Activated T-cell treated with anti-CD3 and anti-CD28 coated beads, Interleukin-2, amount 50 U/mL, for 72 hours (primary cell): Measurements from ENCODE around the gene IRS2. TPM values are rescaled to one million over a fixed set of nuclear protein-coding genes. Genes with fewer than 3 reads are reported as not detected.

ENCODE experiments used
- ATAC-seq, 2 donors: fragments of 150-1000 bp; cut with Tn5 transposase; replicated peaks in 1 of 2; 2 replicates each; pipeline ENCODE4 v1.10.0; 2021; ENCODE audit warnings: moderate library complexity in 2 of 2, mild to moderate bottlenecking in 1 of 2
- DNase-seq, 2 donors: peaks; one replicate each; pipeline ENCODE4 v3.0.0; 2021 to 2022; ENCODE audit warnings: mixed read lengths in 1 of 2
- H3K27ac Mint-ChIP-seq: one replicate; pipeline ENCODE4 v1.8.0; 2022; ENCODE audit warnings: mild to moderate bottlenecking, moderate library complexity, mixed read lengths
- H3K27me3 Mint-ChIP-seq: one replicate; pipeline ENCODE4 v1.8.0; 2022; ENCODE audit warnings: low read depth, mixed read lengths
- H3K36me3 Mint-ChIP-seq, 2 donors: one replicate each; pipeline ENCODE4 v1.8.0; 2022; ENCODE audit warnings: mixed read lengths in 2 of 2, mild to moderate bottlenecking in 1 of 2; ENCODE audit not compliant: insufficient read depth in 2 of 2
- H3K4me1 Mint-ChIP-seq: one replicate; pipeline ENCODE4 v1.8.0; 2022; ENCODE audit warnings: low read depth, mixed read lengths
- H3K4me3 Mint-ChIP-seq, 2 donors: one replicate each; pipeline ENCODE4 v1.8.0; 2022; ENCODE audit warnings: mild to moderate bottlenecking in 2 of 2, mixed read lengths in 2 of 2, moderate library complexity in 2 of 2
- H3K9me3 Mint-ChIP-seq, 2 donors: one replicate each; pipeline ENCODE4 v1.8.0; 2022; ENCODE audit warnings: mixed read lengths in 2 of 2
- total RNA-seq, 2 donors: library from RNA; stranded (reverse); gene quantifications; one replicate each; pipeline ENCODE4 v1.2.3, GENCODE V29; 2022

The IRS2 gene
- total RNA-seq, 2 donors from 2014 or later = 5.4 to 5.6 TPM

GRCh38 chr13:109781384-109782065, 4.9 kb downstream of the IRS2 start:
- no peak overlapping the region for H3K27ac Mint-ChIP-seq
- H3K27me3 Mint-ChIP-seq = no peaks in the 10 kb centered on the region
- peaks cover 0 to 1% of the 10 kb centered on the region in 2 donors for H3K36me3 Mint-ChIP-seq
- H3K9me3 Mint-ChIP-seq = no peaks in the 10 kb centered on the region
- H3K4me1 Mint-ChIP-seq = peaks cover 50% of the 10 kb centered on the region
- peak overlapping the region; percentile 37 to 81 for H3K4me3 Mint-ChIP-seq
- ATAC-seq (no peak), DNase-seq (no peak)

GRCh38 chr13:109780845-109781383, 5.5 kb downstream of the IRS2 start:
- ATAC-seq (no peak), DNase-seq (no peak)
- Mint-ChIP-seq H3K9me3 (no peaks in the 10 kb centered on the region), H3K4me3 (peak overlapping the region; percentile 37 to 81), H3K27me3 (no peaks in the 10 kb centered on the region), H3K27ac (no peak overlapping the region), H3K4me1 (peaks cover 56% of the 10 kb centered on the region), H3K36me3 (peaks cover 0 to 1% of the 10 kb centered on the region in 2 donors)

- H3K36me3 Mint-ChIP-seq = peaks cover 0 to 1% of the 10 kb centered on the region in 2 donors
- H3K9me3 Mint-ChIP-seq = no peaks in the 10 kb centered on the region
- peaks cover 58% of the 10 kb centered on the region for H3K4me1 Mint-ChIP-seq
- H3K27me3 Mint-ChIP-seq = no peaks in the 10 kb centered on the region
- ATAC-seq (no peak), DNase-seq (no peak)
- peak overlapping the region; percentile 83 for H3K27ac Mint-ChIP-seq
- peak overlapping the region; percentile 80 to 81 for H3K4me3 Mint-ChIP-seq
Measured at GRCh38 chr13:109779876-109780510, 6.4 kb downstream of the IRS2 start.

GRCh38 chr13:109779074-109779473, 7.3 kb downstream of the IRS2 start:
- Mint-ChIP-seq H3K27me3 (no peaks in the 10 kb centered on the region), H3K36me3 (peaks cover 0 to 1% of the 10 kb centered on the region in 2 donors), H3K4me3 (peak overlapping the region; percentile 80 to 81), H3K9me3 (no peaks in the 10 kb centered on the region), H3K4me1 (peaks cover 60% of the 10 kb centered on the region), H3K27ac (peak overlapping the region; percentile 22)
- DNase-seq (peak in 1 of 2 donors; percentile 45), ATAC-seq (peak; percentile 58 to 62)

GRCh38 chr13:109778102-109778542, 8.3 kb downstream of the IRS2 start:
- no peaks in the 10 kb centered on the region for H3K9me3 Mint-ChIP-seq
- peak overlapping the region; percentile 27 for H3K27ac Mint-ChIP-seq
- H3K4me1 Mint-ChIP-seq = peaks cover 69% of the 10 kb centered on the region
- H3K27me3 Mint-ChIP-seq = no peaks in the 10 kb centered on the region
- DNase-seq = no peak
- peak overlapping the region; percentile 80 to 81 for H3K4me3 Mint-ChIP-seq
- peak; percentile 17 to 23 for ATAC-seq
- peaks cover 0 to 1% of the 10 kb centered on the region in 2 donors for H3K36me3 Mint-ChIP-seq

GRCh38 chr13:109776575-109776974, 9.8 kb downstream of the IRS2 start:
- Mint-ChIP-seq H3K27me3 (no peaks in the 10 kb centered on the region), H3K4me3 (peak overlapping the region in 1 of 2 donors; percentile 60), H3K27ac (peak overlapping the region; percentile 1), H3K36me3 (no peaks in the 10 kb centered on the region), H3K4me1 (peaks cover 69% of the 10 kb centered on the region), H3K9me3 (no peaks in the 10 kb centered on the region)
- ATAC-seq = peak; percentile 69 to 75
- no peak for DNase-seq

- H3K9me3 Mint-ChIP-seq = no peaks in the 10 kb centered on the region
- peaks cover 0 to 2% of the 10 kb centered on the region in 2 donors for H3K36me3 Mint-ChIP-seq
- ATAC-seq = peak in 1 of 2 donors; percentile 24
- H3K4me3 Mint-ChIP-seq = no peak overlapping the region
- H3K27ac Mint-ChIP-seq = no peak overlapping the region
- no peak for DNase-seq
- H3K27me3 Mint-ChIP-seq = no peaks in the 10 kb centered on the region
- H3K4me1 Mint-ChIP-seq = peaks cover 52% of the 10 kb centered on the region
Measured at GRCh38 chr13:109773786-109774185, 12.6 kb downstream of the IRS2 start.

- DNase-seq (peak in 1 of 2 donors; percentile 57), ATAC-seq (peak; percentile 41 to 51)
- no peaks in the 10 kb centered on the region for H3K9me3 Mint-ChIP-seq
- H3K36me3 Mint-ChIP-seq = peaks cover 0 to 2% of the 10 kb centered on the region in 2 donors
- no peak overlapping the region for H3K4me3 Mint-ChIP-seq
- no peaks in the 10 kb centered on the region for H3K27me3 Mint-ChIP-seq
- H3K27ac Mint-ChIP-seq = no peak overlapping the region
- peaks cover 47% of the 10 kb centered on the region for H3K4me1 Mint-ChIP-seq
Measured at GRCh38 chr13:109773276-109773675, 13.1 kb downstream of the IRS2 start.

GRCh38 chr13:109771926-109772325, 14.5 kb downstream of the IRS2 start:
- Mint-ChIP-seq H3K36me3 (peaks cover 0 to 2% of the 10 kb centered on the region in 2 donors), H3K27ac (no peak overlapping the region), H3K4me1 (peaks cover 36% of the 10 kb centered on the region), H3K27me3 (no peaks in the 10 kb centered on the region), H3K9me3 (no peaks in the 10 kb centered on the region), H3K4me3 (no peak overlapping the region)
- DNase-seq (no peak), ATAC-seq (no peak)

- Mint-ChIP-seq H3K36me3 (peaks cover 0 to 2% of the 10 kb centered on the region in 2 donors), H3K4me1 (peaks cover 29% of the 10 kb centered on the region), H3K27ac (no peak overlapping the region), H3K4me3 (no peak overlapping the region), H3K9me3 (no peaks in the 10 kb centered on the region), H3K27me3 (no peaks in the 10 kb centered on the region)
- DNase-seq (no peak), ATAC-seq (no peak)
Measured at GRCh38 chr13:109770436-109770835, 15.9 kb downstream of the IRS2 start.

- H3K27ac Mint-ChIP-seq = no peak overlapping the region
- no peak overlapping the region for H3K4me3 Mint-ChIP-seq
- DNase-seq = no peak
- no peaks in the 10 kb centered on the region for H3K27me3 Mint-ChIP-seq
- ATAC-seq = no peak
- peaks cover 0 to 2% of the 10 kb centered on the region in 2 donors for H3K36me3 Mint-ChIP-seq
- no peaks in the 10 kb centered on the region for H3K9me3 Mint-ChIP-seq
- peaks cover 32% of the 10 kb centered on the region for H3K4me1 Mint-ChIP-seq
Measured at GRCh38 chr13:109769921-109770320, 16.5 kb downstream of the IRS2 start.

- Mint-ChIP-seq H3K4me3 (no peak overlapping the region), H3K4me1 (peaks cover 39% of the 10 kb centered on the region), H3K27ac (no peak overlapping the region), H3K9me3 (no peaks in the 10 kb centered on the region), H3K36me3 (peaks cover 0 to 2% of the 10 kb centered on the region in 2 donors), H3K27me3 (no peaks in the 10 kb centered on the region)
- no peak for ATAC-seq
- no peak for DNase-seq
Measured at GRCh38 chr13:109769275-109769674, 17.1 kb downstream of the IRS2 start.

- ATAC-seq (no peak), DNase-seq (no peak)
- Mint-ChIP-seq H3K4me3 (no peak overlapping the region), H3K4me1 (peaks cover 37% of the 10 kb centered on the region), H3K36me3 (peaks cover 0 to 2% of the 10 kb centered on the region in 2 donors), H3K27me3 (no peaks in the 10 kb centered on the region), H3K27ac (no peak overlapping the region), H3K9me3 (no peaks in the 10 kb centered on the region)
Measured at GRCh38 chr13:109768616-109769015, 17.8 kb downstream of the IRS2 start.
